DMS153 (cell line): ENCODE data around the gene ZFYVE9.
"Not testable (repeated sequence)": the region's sequence is repeated elsewhere in the genome, so short reads cannot be mapped to it uniquely, and the experiment has no call there.

Experiments
- DNase-seq: peaks from one replicate; lab custom pipeline; 2025; lab: John Stamatoyannopoulos, UW

Gene ZFYVE9

GRCh38 chr1:52145137-52145536 is 3.2 kb downstream of the ZFYVE9 start:
- no peak for DNase-seq

GRCh38 chr1:52150445-52150844 is 8.6 kb downstream of the ZFYVE9 start:
- DNase-seq = not testable (repeated sequence)

- no peak for DNase-seq
Observed at GRCh38 chr1:52150946-52151345, 9.1 kb downstream of the ZFYVE9 start.

GRCh38 chr1:52152572-52152971 is 10.7 kb downstream of the ZFYVE9 start:
- DNase-seq = no peak

- no peak for DNase-seq
Observed at GRCh38 chr1:52153010-52153409, 11.1 kb downstream of the ZFYVE9 start.

GRCh38 chr1:52153898-52154297 is 12.0 kb downstream of the ZFYVE9 start:
- DNase-seq = no peak

GRCh38 chr1:52156460-52156859 is 14.6 kb downstream of the ZFYVE9 start:
- no peak for DNase-seq

- DNase-seq = no peak
Observed at GRCh38 chr1:52157582-52157981, 15.7 kb downstream of the ZFYVE9 start.

- no peak for DNase-seq
Observed at GRCh38 chr1:52158218-52158617, 16.3 kb downstream of the ZFYVE9 start.

GRCh38 chr1:52159033-52159789 is 17.3 kb downstream of the ZFYVE9 start:
- no peak for DNase-seq

GRCh38 chr1:52162947-52163346 is 21.1 kb downstream of the ZFYVE9 start:
- no peak for DNase-seq

- DNase-seq = no peak
Observed at GRCh38 chr1:52164604-52165003, 22.7 kb downstream of the ZFYVE9 start.

- DNase-seq = no peak
Observed at GRCh38 chr1:52166996-52167753, 25.3 kb downstream of the ZFYVE9 start.

GRCh38 chr1:52168373-52169080 is 26.6 kb downstream of the ZFYVE9 start:
- no peak for DNase-seq

- not testable (repeated sequence) for DNase-seq
Observed at GRCh38 chr1:52171149-52171548, 29.3 kb downstream of the ZFYVE9 start.

GRCh38 chr1:52179073-52179472 is 37.2 kb downstream of the ZFYVE9 start:
- DNase-seq = no peak

- DNase-seq = no peak
Observed at GRCh38 chr1:52180176-52180575, 38.3 kb downstream of the ZFYVE9 start.

- not testable (repeated sequence) for DNase-seq
Observed at GRCh38 chr1:52181759-52182158, 39.9 kb downstream of the ZFYVE9 start.

- not testable (repeated sequence) for DNase-seq
Observed at GRCh38 chr1:52182328-52182727, 40.4 kb downstream of the ZFYVE9 start.

- DNase-seq = peak; percentile 9
Observed at GRCh38 chr1:52182874-52183400, 41.0 kb downstream of the ZFYVE9 start.

GRCh38 chr1:52186449-52186848 is 44.6 kb downstream of the ZFYVE9 start:
- no peak for DNase-seq

GRCh38 chr1:52189898-52190480 is 48.1 kb downstream of the ZFYVE9 start:
- no peak for DNase-seq
